Activated naive CD4-positive, alpha-beta T cell (primary cell): ENCODE data around the gene NR2F6.
"Not testable (repeated sequence)": the region's sequence is repeated elsewhere in the genome, so short reads cannot be mapped to it uniquely, and the experiment has no call there.

Experiments used
- DNase-seq, 4 experiments: peaks; one replicate each; lab custom pipeline; 2025; lab: John Stamatoyannopoulos, UW

NR2F6 gene

DNA sequence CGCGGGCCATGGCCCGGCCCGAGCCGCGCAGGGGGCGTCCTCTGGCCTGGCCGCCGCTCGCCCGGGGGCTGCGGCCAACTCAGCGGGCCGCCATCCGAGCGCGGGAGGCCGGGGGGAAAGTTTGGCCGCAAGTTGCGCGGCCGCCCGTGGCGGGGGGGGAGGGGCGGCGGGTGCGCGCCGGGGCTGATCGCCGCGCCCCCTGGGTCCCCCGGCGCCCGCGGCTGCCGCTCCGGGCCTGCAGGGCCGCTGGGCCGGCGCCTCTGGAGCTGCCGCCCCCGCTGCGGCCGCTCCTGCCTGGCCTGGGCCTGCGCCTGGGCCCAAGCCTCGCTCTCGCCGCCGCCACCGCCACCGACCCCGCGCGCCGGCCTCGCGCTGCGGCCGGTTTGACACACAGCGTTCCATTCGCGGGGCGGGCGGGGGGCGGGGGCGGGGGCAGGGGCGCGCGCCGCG, at the start of gene NR2F6:
TSS of gene NR2F6 (minus strand) at position 385 of the 450 bp plus-strand sequence. CDS start 699 bp downstream, outside the sequence.
- DNase-seq, result no peak

DNA sequence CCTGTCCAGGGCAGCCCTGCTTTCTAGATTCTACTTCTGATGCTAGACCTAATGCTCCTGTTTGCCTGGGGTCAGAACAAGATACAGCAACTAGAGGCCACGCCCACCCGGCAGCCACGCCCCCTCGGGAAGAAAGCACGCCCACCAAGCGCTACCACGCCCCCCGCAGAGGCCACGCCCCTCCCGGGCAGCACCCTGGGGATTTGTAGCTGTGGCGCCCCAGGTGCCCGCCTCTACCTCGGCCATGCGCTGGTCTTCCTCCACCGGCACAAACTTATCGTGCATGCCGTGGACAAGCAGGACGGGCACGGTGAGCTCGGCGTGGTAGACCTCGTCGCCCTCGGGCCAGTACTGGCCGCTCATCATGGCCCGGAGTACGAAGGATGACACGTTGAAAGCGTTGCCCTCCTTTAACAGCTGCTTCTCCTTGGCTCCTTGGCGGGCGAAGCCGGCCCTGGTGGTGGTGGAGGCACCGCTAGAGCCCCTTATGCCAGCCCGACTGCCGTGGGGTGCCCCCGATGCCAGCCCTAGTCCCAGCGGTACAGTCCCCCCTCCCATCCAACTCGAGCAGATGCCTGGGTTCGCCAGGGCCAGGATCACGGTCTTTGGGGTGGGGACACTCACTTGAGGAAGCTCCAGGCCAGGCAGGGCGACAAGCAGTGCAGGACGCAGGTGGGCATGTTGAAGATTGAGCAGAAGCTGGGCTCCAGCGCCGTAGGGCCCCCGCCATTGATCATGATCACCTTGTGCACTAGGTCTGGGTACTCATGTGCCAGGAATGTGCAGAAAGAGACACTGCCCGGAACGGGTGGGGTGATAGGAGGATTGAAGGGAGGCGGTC, 48.6 kb upstream of the NR2F6 start:
- peak in 2 of 4 experiments; percentile 9 to 19 for DNase-seq

- DNase-seq, result no peak
Observed at GRCh38 chr19:17293605-17294004, 47.9 kb upstream of the NR2F6 start.

- peak; percentile 28 to 74 (median 45) for DNase-seq
Observed at GRCh38 chr19:17292301-17293074, 46.8 kb upstream of the NR2F6 start.

DNA sequence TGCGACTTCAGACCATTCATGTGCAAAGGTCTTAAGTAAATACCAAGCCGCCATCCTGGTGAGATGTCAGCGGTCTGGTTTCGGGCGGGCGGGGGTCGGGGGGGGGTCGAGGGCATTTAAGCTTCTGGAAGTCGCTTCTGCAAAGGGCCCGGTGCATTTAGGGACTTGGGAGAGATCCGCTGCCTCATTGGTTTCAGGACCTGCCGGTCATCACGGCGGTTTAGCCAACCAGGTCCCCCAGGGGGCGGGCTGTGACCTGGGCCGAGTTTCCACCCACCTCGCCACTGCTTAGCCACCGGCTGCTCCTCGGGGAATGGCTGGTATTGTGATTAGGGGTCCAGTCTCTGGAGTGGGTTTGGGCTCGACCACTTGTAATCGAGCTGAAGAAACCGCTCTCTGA, 43.8 kb upstream of the NR2F6 start:
- DNase-seq, result no peak

DNA sequence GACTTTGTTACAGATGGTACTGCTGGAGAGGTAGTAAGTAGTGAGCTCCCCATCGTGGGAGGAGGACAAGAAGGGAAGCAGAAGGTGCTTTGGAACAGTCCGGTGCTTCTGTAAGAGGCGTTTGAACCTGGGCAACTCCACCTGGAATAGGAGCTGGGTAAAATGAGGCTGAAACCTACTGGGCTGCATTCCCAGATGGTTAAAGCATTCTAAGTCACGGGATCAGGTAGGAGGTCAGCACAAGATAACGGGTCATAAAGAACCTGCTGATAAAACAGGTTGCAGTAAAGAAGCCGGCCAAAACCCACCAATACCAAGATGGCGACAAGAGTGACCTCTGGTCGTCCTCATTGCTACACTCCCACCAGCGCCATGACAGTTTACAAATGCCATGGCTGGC, 41.0 kb upstream of the NR2F6 start:
- no peak for DNase-seq

DNA sequence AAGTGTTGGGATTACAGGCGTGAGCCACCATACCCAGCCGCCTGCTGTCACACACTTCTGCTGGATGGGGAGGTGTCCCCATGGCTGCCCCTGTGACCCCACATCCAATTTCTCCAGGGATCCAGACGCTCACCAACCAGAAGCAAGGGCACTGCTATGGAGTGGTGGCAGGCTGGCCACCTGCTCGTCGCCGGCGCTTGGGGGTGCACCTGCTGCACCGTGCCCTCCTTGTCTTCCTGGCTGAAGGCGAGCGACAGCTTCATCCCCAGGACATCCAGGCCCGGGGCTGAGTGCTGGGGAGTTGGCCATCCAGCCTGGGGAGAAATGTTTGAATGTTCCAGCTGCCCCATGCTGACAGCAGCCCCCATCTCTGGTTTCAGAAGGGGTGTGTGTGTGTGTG, 40.5 kb upstream of the NR2F6 start:
- no peak for DNase-seq

DNA sequence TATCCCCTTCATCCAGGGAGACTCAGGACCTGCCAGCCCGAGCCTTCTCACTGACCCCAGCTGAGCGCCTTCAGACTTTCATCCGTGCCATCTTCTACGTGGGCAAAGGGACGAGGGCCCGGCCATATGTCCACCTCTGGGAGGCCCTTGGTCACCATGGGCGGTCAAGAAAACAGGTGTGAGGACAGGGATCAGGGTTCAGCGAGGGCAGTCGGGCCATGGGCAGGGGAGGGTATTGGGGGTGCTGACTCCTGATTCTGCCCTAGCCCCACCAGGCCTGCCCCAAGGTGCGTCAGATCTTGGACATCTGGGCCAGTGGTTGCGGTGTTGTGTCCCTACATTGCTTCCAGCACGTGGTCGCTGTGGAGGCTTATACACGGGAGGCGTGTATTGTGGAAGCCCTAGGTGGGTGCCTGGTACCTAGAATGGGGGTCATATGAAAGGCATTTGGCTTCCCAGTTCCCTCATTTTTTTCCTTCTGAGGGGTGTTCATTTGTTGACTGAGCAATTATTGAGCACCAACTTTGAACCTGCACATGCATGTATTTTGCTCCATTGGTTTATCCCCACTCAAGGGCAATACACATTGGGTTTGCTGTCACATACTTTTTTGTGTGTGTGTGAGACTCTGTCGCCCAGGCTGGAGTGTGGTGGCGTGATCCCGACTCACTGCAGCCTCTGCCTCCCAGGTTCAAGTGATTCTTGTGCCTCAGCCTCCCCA, 39.9 kb upstream of the NR2F6 start:
- DNase-seq, result no peak

DNA sequence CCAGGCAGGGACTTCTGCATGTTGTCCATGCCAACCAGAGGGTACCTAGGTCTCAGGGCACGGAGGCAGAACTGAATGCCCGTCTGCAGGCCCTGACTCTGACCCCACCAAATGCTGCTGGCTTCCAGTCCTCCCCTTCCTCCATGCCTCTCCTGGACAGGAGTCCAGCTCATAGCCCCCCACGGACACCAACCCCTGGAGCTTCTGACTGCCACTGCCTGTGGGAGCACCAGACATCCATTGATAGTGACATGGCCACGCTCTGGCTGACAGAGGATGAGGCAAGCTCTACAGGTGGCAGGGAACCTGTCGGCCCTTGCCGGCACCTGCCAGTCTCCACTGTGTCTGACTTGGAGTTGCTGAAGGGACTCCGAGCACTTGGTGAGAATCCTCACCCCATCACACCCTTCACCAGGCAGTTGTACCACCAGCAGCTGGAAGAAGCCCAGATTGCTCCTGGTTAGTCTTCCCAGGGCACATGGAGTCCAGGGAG, 37.8 kb upstream of the NR2F6 start:
- DNase-seq, result no peak

- DNase-seq, result peak; percentile 47 to 71 (median 62)
Observed at GRCh38 chr19:17282488-17283125, 36.9 kb upstream of the NR2F6 start.

GRCh38 chr19:17281391-17282304, 35.9 kb upstream of the NR2F6 start, which contains the start of gene ANKLE1:
TSS of gene ANKLE1 (plus strand) at chr19:17281901. CDS start at chr19:17281921, 20 bp downstream.
- DNase-seq, result peak in 2 of 4 experiments; percentile 17 to 23

- no peak for DNase-seq
Observed at GRCh38 chr19:17279436-17279835, 33.7 kb upstream of the NR2F6 start.

DNA sequence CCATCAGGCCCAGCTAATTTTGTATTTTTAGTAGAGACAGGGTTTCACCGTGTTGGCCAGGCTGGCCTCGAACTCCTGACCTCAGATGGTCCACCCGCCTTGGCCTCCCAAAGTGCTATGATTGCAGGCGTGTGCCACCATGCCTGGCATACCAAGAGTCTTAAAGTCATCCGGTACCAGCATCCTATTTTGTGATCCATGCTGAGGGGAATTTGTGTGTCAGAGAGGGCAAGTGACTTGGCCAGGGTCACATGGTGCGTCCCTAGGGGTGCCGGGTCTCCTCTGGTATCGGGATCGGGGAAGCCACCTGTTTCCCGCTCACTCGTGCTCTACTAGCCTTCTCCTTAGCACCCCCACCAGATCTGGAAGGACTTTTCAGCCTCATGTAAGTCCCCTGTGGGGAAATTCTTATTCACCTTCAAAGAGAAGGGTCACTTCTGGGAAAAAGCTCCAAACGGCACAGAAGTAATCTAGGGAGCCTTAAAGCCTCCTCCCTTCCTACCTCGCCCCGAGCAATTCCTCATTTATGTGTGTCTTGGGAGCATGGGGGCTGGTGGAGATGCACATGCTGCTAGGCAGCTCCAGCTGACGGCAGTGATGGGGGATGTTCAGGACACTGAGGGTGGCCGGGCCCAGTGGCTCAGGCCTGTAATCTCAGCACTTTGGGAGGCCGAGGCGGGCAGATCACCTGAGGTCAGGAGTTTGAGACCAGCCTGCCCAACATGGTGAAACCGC, 29.9 kb upstream of the NR2F6 start:
- DNase-seq, result no peak

- not testable (repeated sequence) for DNase-seq
Observed at GRCh38 chr19:17274892-17275291, 29.2 kb upstream of the NR2F6 start.

DNA sequence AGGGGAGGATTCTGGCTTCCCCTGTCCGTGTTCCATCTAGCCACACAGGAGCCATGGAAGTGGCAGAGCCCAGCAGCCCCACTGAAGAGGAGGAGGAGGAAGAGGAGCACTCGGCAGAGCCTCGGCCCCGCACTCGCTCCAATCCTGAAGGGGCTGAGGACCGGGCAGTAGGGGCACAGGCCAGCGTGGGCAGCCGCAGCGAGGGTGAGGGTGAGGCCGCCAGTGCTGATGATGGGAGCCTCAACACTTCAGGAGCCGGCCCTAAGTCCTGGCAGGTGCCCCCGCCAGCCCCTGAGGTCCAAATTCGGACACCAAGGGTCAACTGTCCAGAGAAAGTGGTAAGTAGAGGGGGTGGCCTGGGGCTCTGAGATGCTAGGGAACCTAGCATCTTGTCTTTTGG, 23.0 kb upstream of the NR2F6 start:
- DNase-seq, result no peak

GRCh38 chr19:17266975-17267788, 21.5 kb upstream of the NR2F6 start, which contains the start of gene BABAM1:
TSS of gene BABAM1 (plus strand) at chr19:17267443. CDS start at chr19:17268807, 1,364 bp downstream.
- DNase-seq, result peak; percentile 63 to 84 (median 76)

- no peak for DNase-seq
Observed at GRCh38 chr19:17266589-17266974, 20.9 kb upstream of the NR2F6 start.

- DNase-seq, result no peak
Observed at GRCh38 chr19:17266026-17266425, 20.3 kb upstream of the NR2F6 start.

GRCh38 chr19:17264641-17264979, 18.9 kb upstream of the NR2F6 start, which contains the start of gene USHBP1:
TSS of gene USHBP1 (minus strand) at chr19:17264745. CDS start at chr19:17264299, 446 bp downstream.
- no peak for DNase-seq
